NCI-H774 (cell line): ENCODE measurements around the gene AK4.
"Not testable (repeated sequence)": the region's sequence is repeated elsewhere in the genome, so short reads cannot be mapped to it uniquely, and the experiment has no call there.

Source experiments
- DNase-seq: peaks from one replicate; lab custom pipeline; 2025; lab: John Stamatoyannopoulos, UW

Gene AK4

GRCh38 chr1:65214340-65215027, 66.5 kb downstream of the AK4 start:
- DNase-seq: no peak

GRCh38 chr1:65216989-65217388, 69.0 kb downstream of the AK4 start:
- no peak for DNase-seq

GRCh38 chr1:65221638-65222339, 73.8 kb downstream of the AK4 start:
- no peak for DNase-seq

GRCh38 chr1:65222340-65222940, 74.4 kb downstream of the AK4 start:
- DNase-seq: no peak

- no peak for DNase-seq
Measured at GRCh38 chr1:65224681-65225091, 76.7 kb downstream of the AK4 start.

- no peak for DNase-seq
Measured at GRCh38 chr1:65225179-65225578, 77.2 kb downstream of the AK4 start.

- no peak for DNase-seq
Measured at GRCh38 chr1:65229201-65229600, 81.2 kb downstream of the AK4 start.

GRCh38 chr1:65229754-65230339, 81.8 kb downstream of the AK4 start:
- no peak for DNase-seq

- DNase-seq: no peak
Measured at GRCh38 chr1:65230731-65231481, 82.9 kb downstream of the AK4 start.

GRCh38 chr1:65231718-65232330, 83.8 kb downstream of the AK4 start:
- no peak for DNase-seq

GRCh38 chr1:65232461-65232990, 84.5 kb downstream of the AK4 start:
- DNase-seq: no peak

GRCh38 chr1:65233782-65234181, 85.8 kb downstream of the AK4 start:
- DNase-seq: no peak

GRCh38 chr1:65235867-65236805, 88.1 kb downstream of the AK4 start:
- peak; percentile 57 for DNase-seq

GRCh38 chr1:65237088-65237487, 89.1 kb downstream of the AK4 start:
- DNase-seq: not testable (repeated sequence)

- DNase-seq: no peak
Measured at GRCh38 chr1:65237503-65237902, 89.5 kb downstream of the AK4 start.

- no peak for DNase-seq
Measured at GRCh38 chr1:65238010-65238409, 90.0 kb downstream of the AK4 start.

- DNase-seq: no peak
Measured at GRCh38 chr1:65243491-65243890, 95.5 kb downstream of the AK4 start.

GRCh38 chr1:65245295-65245694, 97.3 kb downstream of the AK4 start:
- no peak for DNase-seq

GRCh38 chr1:65247419-65248359, 99.7 kb downstream of the AK4 start:
- no peak for DNase-seq
